HG02885 (cell line): Measurements from ENCODE around the gene NUDCD3.

Experiments used
- ATAC-seq: cut with Tn5 transposase; IDR thresholded peaks from one replicate; pipeline ENCODE4 v1.9.1; 2021; ENCODE audit warnings: mild to moderate bottlenecking; ENCODE audit not compliant: unreplicated experiment, poor library complexity

Gene NUDCD3

GRCh38 chr7:44375236-44375699 lies 115.2 kb downstream of the NUDCD3 start:
- no peak for ATAC-seq

GRCh38 chr7:44374007-44374763 lies 116.3 kb downstream of the NUDCD3 start:
- ATAC-seq, result no peak

- ATAC-seq, result no peak
These were observed 117.1 kb downstream of the NUDCD3 start for GRCh38 chr7:44373418-44373740.

- ATAC-seq, result no peak
These were observed 117.7 kb downstream of the NUDCD3 start for GRCh38 chr7:44372560-44373417.

GRCh38 chr7:44368885-44369284 lies 121.6 kb downstream of the NUDCD3 start:
- ATAC-seq, result no peak

- no peak for ATAC-seq
These were observed 122.0 kb downstream of the NUDCD3 start for GRCh38 chr7:44368455-44368854.

- no peak for ATAC-seq
These were observed 122.9 kb downstream of the NUDCD3 start for GRCh38 chr7:44367475-44368043.

- no peak for ATAC-seq
These were observed 123.5 kb downstream of the NUDCD3 start for GRCh38 chr7:44366986-44367385.

- ATAC-seq, result no peak
These were observed 136.8 kb downstream of the NUDCD3 start for GRCh38 chr7:44353668-44354067.

GRCh38 chr7:44348851-44349781 lies 141.3 kb downstream of the NUDCD3 start:
- ATAC-seq, result no peak

GRCh38 chr7:44348300-44348699 lies 142.2 kb downstream of the NUDCD3 start:
- ATAC-seq, result no peak

GRCh38 chr7:44347546-44348114 lies 142.8 kb downstream of the NUDCD3 start:
- no peak for ATAC-seq

- no peak for ATAC-seq
These were observed 144.4 kb downstream of the NUDCD3 start for GRCh38 chr7:44346063-44346462.

GRCh38 chr7:44341401-44341800 lies 149.1 kb downstream of the NUDCD3 start:
- no peak for ATAC-seq

GRCh38 chr7:44338600-44338999 lies 151.9 kb downstream of the NUDCD3 start:
- no peak for ATAC-seq

- no peak for ATAC-seq
These were observed 154.0 kb downstream of the NUDCD3 start for GRCh38 chr7:44336491-44336890.

GRCh38 chr7:44335184-44335583 lies 155.3 kb downstream of the NUDCD3 start:
- no peak for ATAC-seq

GRCh38 chr7:44334734-44335097 lies 155.7 kb downstream of the NUDCD3 start:
- ATAC-seq, result no peak

- ATAC-seq, result no peak
These were observed 156.3 kb downstream of the NUDCD3 start for GRCh38 chr7:44333911-44334733.
